ENCODE data around the gene COG5.
A peak's percentile ranks its signal among the peaks of the same experiment; 100 is the strongest.

The COG5 gene

DNA sequence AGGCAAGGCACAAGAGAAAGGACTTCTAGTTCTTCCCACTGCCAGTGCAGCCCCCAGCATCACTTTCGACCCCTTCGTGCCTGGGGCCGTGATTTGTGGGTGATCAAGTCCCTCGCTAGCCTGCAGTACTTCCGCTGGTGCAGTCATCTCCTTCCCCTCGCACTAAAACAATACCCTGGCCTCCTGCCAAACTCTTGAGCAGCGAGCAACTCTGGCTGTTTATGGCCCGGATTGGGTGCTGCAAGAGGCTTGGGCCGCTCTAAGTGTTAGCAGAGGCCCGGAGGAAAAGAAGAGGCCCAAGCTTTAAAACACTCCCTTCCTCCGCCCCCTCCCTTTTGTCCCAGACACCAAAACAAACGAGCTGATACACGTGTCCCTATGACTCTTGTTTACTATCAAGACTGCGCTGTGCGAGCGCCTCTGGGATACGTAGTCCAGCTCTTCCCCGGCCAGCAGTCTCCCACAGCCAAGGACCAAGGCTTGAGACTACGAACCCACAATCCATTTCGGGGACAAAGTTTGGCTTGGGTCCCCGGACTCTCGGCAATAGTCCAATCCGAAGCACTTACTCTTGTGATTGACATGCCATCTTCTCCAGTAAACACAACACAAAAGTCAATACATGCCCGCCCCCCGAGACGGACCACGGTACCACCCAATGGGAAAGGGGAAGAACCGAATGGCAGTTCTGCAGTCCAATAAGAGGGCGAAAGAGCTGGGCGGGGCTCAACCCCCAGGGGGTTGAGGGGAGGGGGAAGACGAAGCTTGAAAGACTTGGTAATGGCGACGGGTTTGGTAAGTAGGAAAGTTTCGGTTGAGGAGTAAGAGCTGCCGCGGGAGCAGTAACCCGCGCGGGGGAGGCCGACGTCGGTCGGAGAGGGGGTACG lies 395.2 kb downstream of the COG5 start, which contains the start of gene HBP1 (continued):
- TF ChIP-seq, protein P1, sequence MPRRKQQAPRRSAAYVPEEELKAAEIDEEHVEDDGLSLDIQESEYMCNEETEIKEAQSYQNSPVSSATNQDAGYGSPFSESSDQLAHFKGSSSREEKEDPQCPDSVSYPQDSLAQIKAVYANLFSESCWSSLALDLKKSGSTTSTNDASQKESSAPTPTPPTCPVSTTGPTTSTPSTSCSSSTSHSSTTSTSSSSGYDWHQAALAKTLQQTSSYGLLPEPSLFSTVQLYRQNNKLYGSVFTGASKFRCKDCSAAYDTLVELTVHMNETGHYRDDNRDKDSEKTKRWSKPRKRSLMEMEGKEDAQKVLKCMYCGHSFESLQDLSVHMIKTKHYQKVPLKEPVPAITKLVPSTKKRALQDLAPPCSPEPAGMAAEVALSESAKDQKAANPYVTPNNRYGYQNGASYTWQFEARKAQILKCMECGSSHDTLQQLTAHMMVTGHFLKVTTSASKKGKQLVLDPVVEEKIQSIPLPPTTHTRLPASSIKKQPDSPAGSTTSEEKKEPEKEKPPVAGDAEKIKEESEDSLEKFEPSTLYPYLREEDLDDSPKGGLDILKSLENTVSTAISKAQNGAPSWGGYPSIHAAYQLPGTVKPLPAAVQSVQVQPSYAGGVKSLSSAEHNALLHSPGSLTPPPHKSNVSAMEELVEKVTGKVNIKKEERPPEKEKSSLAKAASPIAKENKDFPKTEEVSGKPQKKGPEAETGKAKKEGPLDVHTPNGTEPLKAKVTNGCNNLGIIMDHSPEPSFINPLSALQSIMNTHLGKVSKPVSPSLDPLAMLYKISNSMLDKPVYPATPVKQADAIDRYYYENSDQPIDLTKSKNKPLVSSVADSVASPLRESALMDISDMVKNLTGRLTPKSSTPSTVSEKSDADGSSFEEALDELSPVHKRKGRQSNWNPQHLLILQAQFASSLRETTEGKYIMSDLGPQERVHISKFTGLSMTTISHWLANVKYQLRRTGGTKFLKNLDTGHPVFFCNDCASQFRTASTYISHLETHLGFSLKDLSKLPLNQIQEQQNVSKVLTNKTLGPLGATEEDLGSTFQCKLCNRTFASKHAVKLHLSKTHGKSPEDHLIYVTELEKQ (tag by site-specific recombination; IDR thresholded peaks at IDR 0.05; ENCODE audit: borderline replicate concordance) = peak; percentile 59; the same call in 1 of the 2 replicates
- TF ChIP-seq ZNF121 (tag by site-specific recombination; IDR thresholded peaks at IDR 0.05) (0 out of 2 replicates have a peak, but pooled peaks have one; percentile 9), IKZF3 (tag by site-specific recombination; IDR thresholded peaks at IDR 0.05) (0 out of 2 replicates have a peak, but pooled peaks have one; percentile 6), WT1 (tag by site-specific recombination; IDR thresholded peaks at IDR 0.05) (peak; percentile 71), ZNF391 (tag by site-specific recombination; IDR thresholded peaks at IDR 0.05; ENCODE audit: borderline replicate concordance, low read depth) (peak; percentile 67; the same call in 1 of the 2 replicates), PRDM10 (tag by site-specific recombination; IDR thresholded peaks at IDR 0.05) (peak; percentile 58), ZNF366 (tag by site-specific recombination; conservative IDR thresholded peaks at IDR 0.05) (peak; percentile 89), ZBTB8A (tag by site-specific recombination; IDR thresholded peaks at IDR 0.05) (0 out of 2 replicates have a peak, but pooled peaks have one; percentile 26), GLIS2 (tag by site-specific recombination; IDR thresholded peaks at IDR 0.05) (peak; percentile 88), TCF7L2 (IDR thresholded peaks at IDR 0.05; ENCODE audit: borderline replicate concordance, low read depth, low read length) (no peak), ZNF133 (tag by site-specific recombination; IDR thresholded peaks at IDR 0.05) (no peak), ZIC2 (tag by site-specific recombination; IDR thresholded peaks at IDR 0.05) (peak; percentile 81), MZF1 (tag by site-specific recombination; IDR thresholded peaks at IDR 0.05; ENCODE audit: borderline replicate concordance) (peak; percentile 70), ZNF76 (tag by site-specific recombination; IDR thresholded peaks at IDR 0.05; ENCODE audit: borderline replicate concordance, low read depth) (peak; percentile 97), MEIS1 (CRISPR knock-in tag; IDR thresholded peaks at IDR 0.05; ENCODE audit: borderline replicate concordance) (no peak), ZNF24 (tag by site-specific recombination; IDR thresholded peaks at IDR 0.05) (peak; percentile 15; the same call in 1 of the 2 replicates), ZNF214 (tag by site-specific recombination; IDR thresholded peaks at IDR 0.05; ENCODE audit: borderline replicate concordance) (no peak)
- TF ChIP-seq, protein P2, sequence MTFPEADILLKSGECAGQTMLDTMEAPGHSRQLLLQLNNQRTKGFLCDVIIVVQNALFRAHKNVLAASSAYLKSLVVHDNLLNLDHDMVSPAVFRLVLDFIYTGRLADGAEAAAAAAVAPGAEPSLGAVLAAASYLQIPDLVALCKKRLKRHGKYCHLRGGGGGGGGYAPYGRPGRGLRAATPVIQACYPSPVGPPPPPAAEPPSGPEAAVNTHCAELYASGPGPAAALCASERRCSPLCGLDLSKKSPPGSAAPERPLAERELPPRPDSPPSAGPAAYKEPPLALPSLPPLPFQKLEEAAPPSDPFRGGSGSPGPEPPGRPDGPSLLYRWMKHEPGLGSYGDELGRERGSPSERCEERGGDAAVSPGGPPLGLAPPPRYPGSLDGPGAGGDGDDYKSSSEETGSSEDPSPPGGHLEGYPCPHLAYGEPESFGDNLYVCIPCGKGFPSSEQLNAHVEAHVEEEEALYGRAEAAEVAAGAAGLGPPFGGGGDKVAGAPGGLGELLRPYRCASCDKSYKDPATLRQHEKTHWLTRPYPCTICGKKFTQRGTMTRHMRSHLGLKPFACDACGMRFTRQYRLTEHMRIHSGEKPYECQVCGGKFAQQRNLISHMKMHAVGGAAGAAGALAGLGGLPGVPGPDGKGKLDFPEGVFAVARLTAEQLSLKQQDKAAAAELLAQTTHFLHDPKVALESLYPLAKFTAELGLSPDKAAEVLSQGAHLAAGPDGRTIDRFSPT (tag by site-specific recombination; IDR thresholded peaks at IDR 0.05) = peak; percentile 77; the same call in 1 of the 2 replicates
- TF ChIP-seq, protein P3, sequence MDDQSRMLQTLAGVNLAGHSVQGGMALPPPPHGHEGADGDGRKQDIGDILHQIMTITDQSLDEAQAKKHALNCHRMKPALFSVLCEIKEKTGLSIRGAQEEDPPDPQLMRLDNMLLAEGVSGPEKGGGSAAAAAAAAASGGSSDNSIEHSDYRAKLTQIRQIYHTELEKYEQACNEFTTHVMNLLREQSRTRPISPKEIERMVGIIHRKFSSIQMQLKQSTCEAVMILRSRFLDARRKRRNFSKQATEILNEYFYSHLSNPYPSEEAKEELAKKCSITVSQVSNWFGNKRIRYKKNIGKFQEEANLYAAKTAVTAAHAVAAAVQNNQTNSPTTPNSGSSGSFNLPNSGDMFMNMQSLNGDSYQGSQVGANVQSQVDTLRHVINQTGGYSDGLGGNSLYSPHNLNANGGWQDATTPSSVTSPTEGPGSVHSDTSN (CRISPR knock-in tag; IDR thresholded peaks at IDR 0.05) = peak; percentile 97
- TF ChIP-seq, protein P4, sequence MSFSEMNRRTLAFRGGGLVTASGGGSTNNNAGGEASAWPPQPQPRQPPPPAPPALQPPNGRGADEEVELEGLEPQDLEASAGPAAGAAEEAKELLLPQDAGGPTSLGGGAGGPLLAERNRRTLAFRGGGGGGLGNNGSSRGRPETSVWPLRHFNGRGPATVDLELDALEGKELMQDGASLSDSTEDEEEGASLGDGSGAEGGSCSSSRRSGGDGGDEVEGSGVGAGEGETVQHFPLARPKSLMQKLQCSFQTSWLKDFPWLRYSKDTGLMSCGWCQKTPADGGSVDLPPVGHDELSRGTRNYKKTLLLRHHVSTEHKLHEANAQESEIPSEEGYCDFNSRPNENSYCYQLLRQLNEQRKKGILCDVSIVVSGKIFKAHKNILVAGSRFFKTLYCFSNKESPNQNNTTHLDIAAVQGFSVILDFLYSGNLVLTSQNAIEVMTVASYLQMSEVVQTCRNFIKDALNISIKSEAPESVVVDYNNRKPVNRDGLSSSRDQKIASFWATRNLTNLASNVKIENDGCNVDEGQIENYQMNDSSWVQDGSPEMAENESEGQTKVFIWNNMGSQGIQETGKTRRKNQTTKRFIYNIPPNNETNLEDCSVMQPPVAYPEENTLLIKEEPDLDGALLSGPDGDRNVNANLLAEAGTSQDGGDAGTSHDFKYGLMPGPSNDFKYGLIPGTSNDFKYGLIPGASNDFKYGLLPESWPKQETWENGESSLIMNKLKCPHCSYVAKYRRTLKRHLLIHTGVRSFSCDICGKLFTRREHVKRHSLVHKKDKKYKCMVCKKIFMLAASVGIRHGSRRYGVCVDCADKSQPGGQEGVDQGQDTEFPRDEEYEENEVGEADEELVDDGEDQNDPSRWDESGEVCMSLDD (tag by site-specific recombination; IDR thresholded peaks at IDR 0.05) = no peak
- TF ChIP-seq, protein P5, sequence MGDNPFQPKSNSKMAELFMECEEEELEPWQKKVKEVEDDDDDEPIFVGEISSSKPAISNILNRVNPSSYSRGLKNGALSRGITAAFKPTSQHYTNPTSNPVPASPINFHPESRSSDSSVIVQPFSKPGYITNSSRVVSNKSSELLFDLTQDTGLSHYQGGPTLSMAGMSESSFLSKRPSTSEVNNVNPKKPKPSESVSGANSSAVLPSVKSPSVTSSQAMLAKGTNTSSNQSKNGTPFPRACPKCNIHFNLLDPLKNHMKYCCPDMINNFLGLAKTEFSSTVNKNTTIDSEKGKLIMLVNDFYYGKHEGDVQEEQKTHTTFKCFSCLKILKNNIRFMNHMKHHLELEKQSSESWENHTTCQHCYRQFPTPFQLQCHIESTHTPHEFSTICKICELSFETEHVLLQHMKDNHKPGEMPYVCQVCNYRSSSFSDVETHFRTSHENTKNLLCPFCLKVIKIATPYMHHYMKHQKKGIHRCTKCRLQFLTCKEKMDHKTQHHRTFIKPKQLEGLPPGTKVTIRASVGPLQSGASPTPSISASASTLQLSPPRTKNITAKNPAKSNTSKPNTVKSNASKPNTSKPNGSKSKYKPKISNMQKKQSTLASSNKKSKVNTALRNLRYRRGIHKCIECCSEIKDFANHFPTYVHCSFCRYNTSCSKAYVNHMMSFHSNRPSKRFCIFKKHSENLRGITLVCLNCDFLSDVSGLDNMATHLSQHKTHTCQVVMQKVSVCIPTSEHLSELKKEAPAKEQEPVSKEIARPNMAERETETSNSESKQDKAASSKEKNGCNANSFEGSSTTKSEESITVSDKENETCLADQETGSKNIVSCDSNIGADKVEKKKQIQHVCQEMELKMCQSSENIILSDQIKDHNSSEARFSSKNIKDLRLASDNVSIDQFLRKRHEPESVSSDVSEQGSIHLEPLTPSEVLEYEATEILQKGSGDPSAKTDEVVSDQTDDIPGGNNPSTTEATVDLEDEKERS (tag by site-specific recombination; IDR thresholded peaks at IDR 0.05) = no peak

Data from HEK293 (cell line).